ENCODE results near the gene FTCDNL1.

FTCDNL1 gene

GRCh38 chr2:199778655-199779054 is 72.3 kb downstream of the FTCDNL1 start:
- Histone ChIP-seq H4K20me1 (ENCODE audit: insufficient read depth, low read length) (no peaks in the 10 kb centered on the region), H3K4me1 (ENCODE audit: insufficient read depth, low read length) (no peaks in the 10 kb centered on the region), H3K4me3 (ENCODE audit: low read depth in 1 of 2, low read length in 2 of 2) (no peak overlapping the region), H3K9ac (ENCODE audit: low read depth, low read length) (no peak overlapping the region), H3K9me3 (ENCODE audit: insufficient read depth, low read length, severe bottlenecking) (no peaks in the 10 kb centered on the region), H3K4me2 (ENCODE audit: insufficient read depth, low read length) (no peak overlapping the region), H3K27me3 (ENCODE audit: insufficient read depth, low read length, poor library complexity) (no peaks in the 10 kb centered on the region), H2AFZ (ENCODE audit: low read depth, low read length) (no peak overlapping the region), H3K79me2 (ENCODE audit: insufficient read depth, low read length) (no peaks in the 10 kb centered on the region), H3K36me3 (ENCODE audit: insufficient read depth, low read length) (no peaks in the 10 kb centered on the region), H3K27ac (ENCODE audit: low read length) (no peak overlapping the region)
- no peak for TF ChIP-seq EZH2 (IDR thresholded peaks at IDR 0.05; ENCODE audit: borderline replicate concordance, low read depth, low read length, severe bottlenecking)
- no peak for TF ChIP-seq CTCF (IDR thresholded peaks at IDR 0.05; ENCODE audit: borderline replicate concordance, extremely low read depth, low read length, poor library complexity, severe bottlenecking)
- no peak for ATAC-seq (ENCODE audit: insufficient read depth, low read depth)
- no peak for DNase-seq

- no peaks in the 10 kb centered on the region for H4K20me1 ChIP-seq (ENCODE audit: insufficient read depth, low read length)
- no peak overlapping the region for H2AFZ ChIP-seq (ENCODE audit: low read depth, low read length)
- no peaks in the 10 kb centered on the region for H3K4me1 ChIP-seq (ENCODE audit: insufficient read depth, low read length)
- no peaks in the 10 kb centered on the region for H3K79me2 ChIP-seq (ENCODE audit: insufficient read depth, low read length)
- DNase-seq (no peak), ATAC-seq (ENCODE audit: insufficient read depth, low read depth) (no peak)
- no peaks in the 10 kb centered on the region for H3K9me3 ChIP-seq (ENCODE audit: insufficient read depth, low read length, severe bottlenecking)
- no peak overlapping the region for H3K4me3 ChIP-seq (ENCODE audit: low read depth in 1 of 2, low read length in 2 of 2)
- H3K4me2 ChIP-seq (ENCODE audit: insufficient read depth, low read length): no peak overlapping the region
- no peak overlapping the region for H3K27ac ChIP-seq (ENCODE audit: low read length)
- TF ChIP-seq EZH2 (IDR thresholded peaks at IDR 0.05; ENCODE audit: borderline replicate concordance, low read depth, low read length, severe bottlenecking) (no peak), CTCF (IDR thresholded peaks at IDR 0.05; ENCODE audit: borderline replicate concordance, extremely low read depth, low read length, poor library complexity, severe bottlenecking) (no peak)
- H3K36me3 ChIP-seq (ENCODE audit: insufficient read depth, low read length): no peaks in the 10 kb centered on the region
- no peak overlapping the region for H3K9ac ChIP-seq (ENCODE audit: low read depth, low read length)
- no peaks in the 10 kb centered on the region for H3K27me3 ChIP-seq (ENCODE audit: insufficient read depth, low read length, poor library complexity)
These were observed 73.1 kb downstream of the FTCDNL1 start for GRCh38 chr2:199777916-199778315.

GRCh38 chr2:199777315-199777714 is 73.7 kb downstream of the FTCDNL1 start:
- Histone ChIP-seq H3K4me1 (ENCODE audit: insufficient read depth, low read length) (no peaks in the 10 kb centered on the region), H3K27me3 (ENCODE audit: insufficient read depth, low read length, poor library complexity) (no peaks in the 10 kb centered on the region), H4K20me1 (ENCODE audit: insufficient read depth, low read length) (no peaks in the 10 kb centered on the region), H3K36me3 (ENCODE audit: insufficient read depth, low read length) (no peaks in the 10 kb centered on the region), H3K9ac (ENCODE audit: low read depth, low read length) (no peak overlapping the region), H3K79me2 (ENCODE audit: insufficient read depth, low read length) (no peaks in the 10 kb centered on the region), H2AFZ (ENCODE audit: low read depth, low read length) (no peak overlapping the region), H3K4me2 (ENCODE audit: insufficient read depth, low read length) (no peak overlapping the region), H3K27ac (ENCODE audit: low read length) (no peak overlapping the region), H3K4me3 (ENCODE audit: low read depth in 1 of 2, low read length in 2 of 2) (no peak overlapping the region), H3K9me3 (ENCODE audit: insufficient read depth, low read length, severe bottlenecking) (no peaks in the 10 kb centered on the region)
- no peak for TF ChIP-seq CTCF (IDR thresholded peaks at IDR 0.05; ENCODE audit: borderline replicate concordance, extremely low read depth, low read length, poor library complexity, severe bottlenecking)
- no peak for DNase-seq
- ATAC-seq (ENCODE audit: insufficient read depth, low read depth): no peak

GRCh38 chr2:199775267-199775666 is 75.7 kb downstream of the FTCDNL1 start:
- H3K36me3 ChIP-seq (ENCODE audit: insufficient read depth, low read length): no peaks in the 10 kb centered on the region

More at GRCh38 chr2:199775267-199775666, 75.7 kb downstream of the FTCDNL1 start:
- Histone ChIP-seq H3K27me3 (ENCODE audit: insufficient read depth, low read length, poor library complexity) (no peaks in the 10 kb centered on the region), H2AFZ (ENCODE audit: low read depth, low read length) (no peak overlapping the region), H3K27ac (ENCODE audit: low read length) (no peak overlapping the region), H3K79me2 (ENCODE audit: insufficient read depth, low read length) (no peaks in the 10 kb centered on the region), H3K9ac (ENCODE audit: low read depth, low read length) (no peak overlapping the region), H3K4me1 (ENCODE audit: insufficient read depth, low read length) (no peaks in the 10 kb centered on the region), H4K20me1 (ENCODE audit: insufficient read depth, low read length) (no peaks in the 10 kb centered on the region), H3K4me3 (ENCODE audit: low read depth in 1 of 2, low read length in 2 of 2) (no peak overlapping the region), H3K4me2 (ENCODE audit: insufficient read depth, low read length) (no peak overlapping the region), H3K9me3 (ENCODE audit: insufficient read depth, low read length, severe bottlenecking) (no peaks in the 10 kb centered on the region)
- no peak for TF ChIP-seq CTCF (IDR thresholded peaks at IDR 0.05; ENCODE audit: borderline replicate concordance, extremely low read depth, low read length, poor library complexity, severe bottlenecking)
- TF ChIP-seq EZH2 (IDR thresholded peaks at IDR 0.05; ENCODE audit: borderline replicate concordance, low read depth, low read length, severe bottlenecking): no peak
- DNase-seq (no peak), ATAC-seq (ENCODE audit: insufficient read depth, low read depth) (no peak)

Data from DND-41 (cell line).